ENCODE results near the gene C3AR1.
"Not testable (repeated sequence)": the region's sequence is repeated elsewhere in the genome, so short reads cannot be mapped to it uniquely, and the experiment has no call there.

The C3AR1 gene

GRCh38 chr12:8036346-8036745 lies 29.8 kb downstream of the C3AR1 start:
- TF ChIP-seq CTCF (conservative IDR thresholded peaks at IDR 0.05; ENCODE audit: control insufficient read depth, insufficient read depth, low read depth, low read length), result no peak
- no peak overlapping the region for H3K4me3 ChIP-seq (ENCODE audit: control insufficient read depth, low read depth, low read length)
- no peak for DNase-seq (ENCODE audit: low read depth)

- peak; percentile 27 for DNase-seq (ENCODE audit: low read depth)
- no peak overlapping the region for H3K4me3 ChIP-seq (ENCODE audit: control insufficient read depth, low read depth, low read length)
- no peak for TF ChIP-seq CTCF (conservative IDR thresholded peaks at IDR 0.05; ENCODE audit: control insufficient read depth, insufficient read depth, low read depth, low read length)
These were observed 30.6 kb downstream of the C3AR1 start for GRCh38 chr12:8035440-8036010.

- no peak for DNase-seq (ENCODE audit: low read depth)
- H3K4me3 ChIP-seq (ENCODE audit: control insufficient read depth, low read depth, low read length), result peak overlapping the region; percentile 92
- TF ChIP-seq CTCF (conservative IDR thresholded peaks at IDR 0.05; ENCODE audit: control insufficient read depth, insufficient read depth, low read depth, low read length), result no peak
These were observed 31.4 kb downstream of the C3AR1 start for GRCh38 chr12:8034802-8035201.

- DNase-seq (ENCODE audit: low read depth), result peak; percentile 50
- no peak for TF ChIP-seq CTCF (conservative IDR thresholded peaks at IDR 0.05; ENCODE audit: control insufficient read depth, insufficient read depth, low read depth, low read length)
- H3K4me3 ChIP-seq (ENCODE audit: control insufficient read depth, low read depth, low read length), result peak overlapping the region; percentile 92
These were observed 32.8 kb downstream of the C3AR1 start for GRCh38 chr12:8033153-8034044.

GRCh38 chr12:8032242-8033152 lies 33.7 kb downstream of the C3AR1 start, which contains the start of gene FOXJ2:
Gene FOXJ2 (plus strand): TSS chr12:8032716. CDS start chr12:8039833, 7,117 bp downstream.
- DNase-seq (ENCODE audit: low read depth), result peak; percentile 56
- TF ChIP-seq CTCF (conservative IDR thresholded peaks at IDR 0.05; ENCODE audit: control insufficient read depth, insufficient read depth, low read depth, low read length), result no peak
- H3K4me3 ChIP-seq (ENCODE audit: control insufficient read depth, low read depth, low read length), result peak within 1 kb of the TSS; percentile 92

GRCh38 chr12:8031872-8032241 lies 34.3 kb downstream of the C3AR1 start:
- DNase-seq (ENCODE audit: low read depth), result peak; percentile 23
- TF ChIP-seq CTCF (conservative IDR thresholded peaks at IDR 0.05; ENCODE audit: control insufficient read depth, insufficient read depth, low read depth, low read length), result no peak
- H3K4me3 ChIP-seq (ENCODE audit: control insufficient read depth, low read depth, low read length), result peak overlapping the region; percentile 62

- not testable (repeated sequence) for H3K4me3 ChIP-seq (ENCODE audit: control insufficient read depth, low read depth, low read length); DNase-seq (ENCODE audit: low read depth)
These were observed 35.1 kb downstream of the C3AR1 start for GRCh38 chr12:8031017-8031416.

Data from fibroblast of mammary gland (primary cell).